H1 (cell line): ENCODE data around the gene SLC35G4. TPM values are rescaled to one million over a fixed set of nuclear protein-coding genes. Genes with fewer than 3 reads are reported as not detected.

Experiments
- CTCF ChIA-PET: fragments of 300-600 bp; sonication (Branson Sonifier 250); formaldehyde crosslinking; loops from one replicate; lab custom pipeline; 2021; ENCODE audit not compliant: partially characterized antibody; lab: Charles Lee
- POLR2A ChIA-PET: fragments of 300-600 bp; sonication (Branson Sonifier 250); formaldehyde crosslinking; loops from one replicate; lab custom pipeline; 2021; ENCODE audit warnings: inconsistent platforms; ENCODE audit not compliant: partially characterized antibody; lab: Charles Lee
- DNase-seq, 2 experiments: peaks; one replicate each; pipeline versions ENCODE4 v3.0.0 to v3.0.0-alpha.2; 2010 to 2022; ENCODE audit warnings: low spot score in 2 of 2, low read depth in 1 of 2, mixed read lengths in 1 of 2
- FAIRE-seq: peaks from 2 replicates; lab custom pipeline; 2011; peaks lifted over from hg19 to GRCh38; lab: Jason Lieb, UNC
- H2AFZ ChIP-seq: 2 replicates; pipeline ENCODE4 v1.8.1; 2012; ENCODE audit warnings: low read length, inconsistent platforms
- H2AK5ac ChIP-seq: 2 replicates; pipeline ENCODE4 v1.6.1; 2013; ENCODE audit warnings: low read depth, low read length
- H2BK120ac ChIP-seq: replicated peaks from 2 replicates; pipeline ENCODE3; 2013; ENCODE audit warnings: low read depth, low read length, inconsistent platforms
- H2BK12ac ChIP-seq: 2 replicates; pipeline ENCODE4 v1.6.1; 2013; ENCODE audit warnings: low read depth, low read length
- H2BK15ac ChIP-seq: 2 replicates; pipeline ENCODE4 v1.6.1; 2013; ENCODE audit warnings: low read length
- H2BK20ac ChIP-seq: 2 replicates; pipeline ENCODE4 v1.6.1; 2013; ENCODE audit warnings: low read length
- H2BK5ac ChIP-seq: 2 replicates; pipeline ENCODE4 v1.6.1; 2013; ENCODE audit warnings: low read depth, low read length
- H3K14ac ChIP-seq: 2 replicates; pipeline ENCODE4 v1.6.1; 2013; ENCODE audit warnings: inconsistent platforms; ENCODE audit not compliant: insufficient read length
- H3K18ac ChIP-seq: 2 replicates; pipeline ENCODE4 v1.6.1; 2013; ENCODE audit warnings: low read length; ENCODE audit errors: extremely low read depth
- H3K23ac ChIP-seq: 2 replicates; pipeline ENCODE4 v1.6.1; 2013; ENCODE audit warnings: inconsistent platforms; ENCODE audit not compliant: insufficient read length
- H3K23me2 ChIP-seq: 2 replicates; pipeline ENCODE4 v1.6.1; 2013; ENCODE audit warnings: low read depth, low read length
- H3K27ac ChIP-seq: 2 replicates; pipeline ENCODE4 v1.6.1; 2011; ENCODE audit warnings: low read depth, low read length, inconsistent platforms
- H3K27me3 ChIP-seq, 4 experiments: replicated peaks in 1 of 4; 1 replicate in 1 of 4; 2 replicates in 3 of 4; pipeline versions ENCODE4 v1.6.1 to v1.8.1; 2011 to 2013; ENCODE audit warnings: low read length in 3 of 4, mild to moderate bottlenecking in 3 of 4, inconsistent platforms in 2 of 4, mixed read lengths in 2 of 4, moderate library complexity in 1 of 4; ENCODE audit not compliant: control insufficient read depth in 3 of 4, insufficient read depth in 3 of 4; ENCODE audit errors: extremely low read depth in 1 of 4
- H3K36me3 ChIP-seq, 4 experiments: 2 replicates each; pipeline versions ENCODE4 v1.6.1 to v1.8.1; 2011 to 2013; ENCODE audit warnings: mild to moderate bottlenecking in 4 of 4, low read length in 3 of 4, moderate library complexity in 2 of 4, control low read depth in 1 of 4, inconsistent platforms in 1 of 4; ENCODE audit not compliant: insufficient read depth in 4 of 4, control insufficient read depth in 2 of 4
- H3K4ac ChIP-seq: replicated peaks from 2 replicates; pipeline ENCODE3; 2013; ENCODE audit warnings: low read length, low read depth, mixed read lengths, inconsistent platforms; ENCODE audit not compliant: insufficient read length
- H3K4me1 ChIP-seq, 4 experiments: replicated peaks in 1 of 4; 1 replicate in 1 of 4; 2 replicates in 3 of 4; pipeline versions ENCODE4 v1.6.1 to v1.8.1; 2011 to 2013; ENCODE audit warnings: low read length in 3 of 4, inconsistent platforms in 2 of 4, mixed read lengths in 1 of 4; ENCODE audit not compliant: insufficient read depth in 4 of 4, control insufficient read depth in 3 of 4
- H3K4me2 ChIP-seq, 2 experiments: 2 replicates each; pipeline versions ENCODE4 v1.6.1 to v1.8.1; 2011 to 2013; ENCODE audit warnings: low read depth in 2 of 2, low read length in 2 of 2, control low read depth in 1 of 2, inconsistent platforms in 1 of 2, mild to moderate bottlenecking in 1 of 2; ENCODE audit not compliant: insufficient read depth in 1 of 2
- H3K4me3 ChIP-seq, 4 experiments: fragments of 200-600, 300-600 bp in 1 of 4; sonication (generic), shearing (Covaris generic), sonication (Bioruptor Twin) in 1 of 4; 2 replicates each; pipeline versions ENCODE4 v1.5.1 to v1.8.1; 2011 to 2016; ENCODE audit warnings: low read length in 4 of 4, low read depth in 3 of 4, control low read depth in 2 of 4, inconsistent platforms in 2 of 4, mild to moderate bottlenecking in 2 of 4, mixed read lengths in 1 of 4, moderate library complexity in 1 of 4; ENCODE audit not compliant: insufficient read depth in 2 of 4; ENCODE audit errors: extremely low read depth in 1 of 4
- H3K56ac ChIP-seq: replicated peaks from 2 replicates; pipeline ENCODE3; 2013; ENCODE audit warnings: low read depth, mild to moderate bottlenecking, mixed read lengths, low read length, inconsistent platforms; ENCODE audit not compliant: insufficient read length
- H3K79me1 ChIP-seq: 2 replicates; pipeline ENCODE4 v1.6.1; 2013; ENCODE audit warnings: low read depth, low read length, control low read depth
- H3K79me2 ChIP-seq, 2 experiments: 2 replicates each; pipeline versions ENCODE4 v1.6.1 to v1.8.1; 2012 to 2013; ENCODE audit warnings: low read length in 2 of 2, mild to moderate bottlenecking in 2 of 2, inconsistent platforms in 1 of 2; ENCODE audit not compliant: insufficient read depth in 2 of 2, control insufficient read depth in 1 of 2
- H3K9ac ChIP-seq, 4 experiments: replicated peaks in 1 of 4; 1 replicate in 1 of 4; 2 replicates in 3 of 4; pipeline versions ENCODE4 v1.6.1 to v1.8.1; 2011 to 2013; ENCODE audit warnings: low read depth in 3 of 4, low read length in 3 of 4, control low read depth in 2 of 4, mild to moderate bottlenecking in 2 of 4, moderate library complexity in 2 of 4, inconsistent platforms in 1 of 4; ENCODE audit errors: extremely low read depth in 1 of 4
- H3K9me3 ChIP-seq, 2 experiments: 2 replicates each; pipeline versions ENCODE4 v1.6.1 to v1.8.1; 2012 to 2013; ENCODE audit warnings: mild to moderate bottlenecking in 2 of 2, moderate library complexity in 2 of 2, control low read depth in 1 of 2, inconsistent platforms in 1 of 2, low read depth in 1 of 2, low read length in 1 of 2, mixed read lengths in 1 of 2; ENCODE audit not compliant: insufficient read depth in 2 of 2
- H4K20me1 ChIP-seq, 2 experiments: replicated peaks in 1 of 2; 2 replicates each; pipeline versions ENCODE3 to v1.8.1; 2011 to 2013; ENCODE audit warnings: inconsistent platforms in 2 of 2, low read length in 2 of 2, mild to moderate bottlenecking in 1 of 2; ENCODE audit not compliant: insufficient read depth in 2 of 2, control insufficient read depth in 1 of 2
- H4K5ac ChIP-seq: 2 replicates; pipeline ENCODE4 v1.6.1; 2013; ENCODE audit warnings: low read length, low read depth, mixed read lengths, inconsistent platforms; ENCODE audit not compliant: insufficient read length
- H4K8ac ChIP-seq: 2 replicates; pipeline ENCODE4 v1.8.0; 2013; ENCODE audit warnings: mild to moderate bottlenecking, moderate library complexity, low read length, inconsistent platforms; ENCODE audit not compliant: insufficient read depth; ENCODE audit errors: extremely low read depth
- H4K91ac ChIP-seq: replicated peaks from 2 replicates; pipeline ENCODE3; 2013; ENCODE audit warnings: low read length, mixed read lengths, inconsistent platforms; ENCODE audit not compliant: insufficient read length
- CBX5 ChIP-seq: fragments of 300-800, 300-1000 bp; sonication (generic); IDR thresholded peaks from 2 replicates; pipeline ENCODE4 v1.7.1; 2016; ENCODE audit warnings: antibody characterized with exemption, low read length, low read depth
- EGR1 ChIP-seq: IDR thresholded peaks from 2 replicates; pipeline ENCODE4 v1.6.1; 2011; ENCODE audit warnings: low read depth, low read length, borderline replicate concordance
- GTF2F1 ChIP-seq: IDR thresholded peaks from 2 replicates; pipeline ENCODE4 v1.6.1; 2012; ENCODE audit warnings: low read depth, low read length, improper control_type of control experiment, borderline replicate concordance
- KDM1A ChIP-seq: fragments of 200-600, 300-600 bp; sonication (generic); IDR thresholded peaks from 2 replicates; pipeline ENCODE4 v1.7.1; 2016; ENCODE audit warnings: mild to moderate bottlenecking, low read length, borderline replicate concordance
- SRF ChIP-seq: IDR thresholded peaks from 2 replicates; pipeline ENCODE4 v1.6.1; 2011; ENCODE audit warnings: mild to moderate bottlenecking, low read depth, low read length, moderate library complexity
- WGBS, 2 experiments: shearing (Covaris generic) in 1 of 2; methylation state at CpG; one replicate each; pipeline versions ENCODE4 v1.1.6 to v1.1.7; 2013 to 2015; ENCODE audit warnings: low lambda C conversion rate in 2 of 2, mixed read lengths in 2 of 2, inconsistent platforms in 1 of 2, low coverage in 1 of 2, missing lambda C conversion rate in 1 of 2; ENCODE audit not compliant: insufficient replicate concordance in 2 of 2, insufficient coverage in 1 of 2, insufficient read length in 1 of 2; ENCODE audit errors: extremely low coverage in 1 of 2, missing lambda C conversion rate in 1 of 2; 5-methylcytosine and 5-hydroxymethylcytosine counted together
- polyA plus RNA-seq, 7 experiments: library from polyadenylated mRNA; depleted of rRNA in 3 of 7; stranded (reverse) in 5 of 7; unstranded in 2 of 7; fragments of >200 nt in 5 of 7; fragments of 200-250 nt in 2 of 7; gene quantifications; 1 replicate in 5 of 7; 2 replicates in 1 of 7; 4 replicates in 1 of 7; pipeline versions ENCODE4 v1.2.1 to v1.2.3, GENCODE V29; 2011 to 2013; ENCODE audit warnings: missing spikeins in 2 of 7, mixed read lengths in 2 of 7
- total RNA-seq: library from RNA; stranded (reverse); fragmentation: NEBNext Ultra II Directional; extraction: Animal tissue kit (Norgen Biotek cat#: 25700); gene quantifications from 2 replicates; pipeline ENCODE4 v1.2.1, GENCODE V29; 2021

The SLC35G4 gene
- total and polyA plus RNA-seq, 2 of the 8 experiments (the other 6 are each of a cell fraction or from before 2014, with no cell fraction given): not detected

- Histone ChIP-seq H4K8ac (no peak overlapping the region), H2BK5ac (no peak overlapping the region), H3K27ac (no peak overlapping the region), H3K56ac (no peak overlapping the region), H4K20me1 (no peaks in the 10 kb centered on the region), H2AFZ (no peak overlapping the region), H4K5ac (no peak overlapping the region), H3K23me2 (no peaks in the 10 kb centered on the region; the same call in 1 of the 2 replicates), H3K14ac (no peak overlapping the region), H2BK20ac (no peak overlapping the region), H3K9ac (no peak overlapping the region), H2BK15ac (no peak overlapping the region), H3K4me3 (no peak overlapping the region), H3K4ac (no peak overlapping the region), H3K18ac (no peak overlapping the region), H3K4me2 (no peak overlapping the region), H3K79me1 (no peaks in the 10 kb centered on the region), H3K23ac (no peak overlapping the region), H2BK120ac (no peak overlapping the region), H2BK12ac (no peak overlapping the region), H4K91ac (no peak overlapping the region), H3K4me1 (no peaks in the 10 kb centered on the region), H3K79me2 (no peaks in the 10 kb centered on the region), H2AK5ac (no peak overlapping the region), H3K36me3 (no peaks in the 10 kb centered on the region), H3K9me3 (no peaks in the 10 kb centered on the region), H3K27me3 (peaks cover 0 to 8% (median 3%) of the 10 kb centered on the region in 4 experiments; a peak in 4 of 7 replicates)
- DNase-seq (no peak), FAIRE-seq (no peak)
- TF ChIP-seq KDM1A: no peak
- no peak for TF ChIP-seq EGR1
- TF ChIP-seq CBX5: no peak
- no peak for TF ChIP-seq GTF2F1
- TF ChIP-seq SRF: no peak
- ChIA-PET POLR2A (no interaction called here), CTCF (interaction anchor here (0.6 to 7.7 kb wide), 13 partner anchors 10 to 341 kb away, joined by 3 to 109 read pairs (median 16); partner anchors contain the start of gene GNAL)
- 91% methylated on average over 8 of the region's 8 CpGs; no CpG with 5 or more reads in 1 of the 2 experiments for WGBS, 2 experiments
Observed at GRCh38 chr18:11657554-11657953, 48.2 kb downstream of the SLC35G4 start.
